Epidermal melanocyte (primary cell): ENCODE measurements around the gene HRH1.
"Not testable (repeated sequence)": the region's sequence is repeated elsewhere in the genome, so short reads cannot be mapped to it uniquely, and the experiment has no call there.

Experiments used
- DNase-seq: peaks from one replicate; pipeline ENCODE4 v3.0.0; 2011; ENCODE audit warnings: low spot score; ENCODE audit not compliant: insufficient read length

Gene HRH1

DNA sequence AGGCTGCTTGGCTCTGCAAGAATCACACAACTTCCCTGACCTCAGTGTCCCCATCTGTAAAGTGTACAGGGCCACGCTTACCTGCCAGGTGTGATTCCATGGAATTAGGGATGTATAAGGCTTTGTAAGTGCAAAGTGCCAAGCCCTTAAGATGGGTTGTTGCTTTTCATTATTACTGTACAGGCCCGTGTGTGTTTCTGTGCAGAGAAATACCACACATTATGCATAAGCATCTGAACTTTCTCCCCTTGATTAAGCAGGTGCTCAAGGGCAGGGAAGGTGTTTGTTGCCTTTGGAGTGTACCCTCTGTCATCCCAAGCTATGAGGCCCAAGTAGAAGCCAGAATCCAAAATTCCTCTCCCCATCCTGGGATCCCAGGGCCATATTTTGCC, 13.6 kb upstream of the HRH1 start:
- no peak for DNase-seq

DNA sequence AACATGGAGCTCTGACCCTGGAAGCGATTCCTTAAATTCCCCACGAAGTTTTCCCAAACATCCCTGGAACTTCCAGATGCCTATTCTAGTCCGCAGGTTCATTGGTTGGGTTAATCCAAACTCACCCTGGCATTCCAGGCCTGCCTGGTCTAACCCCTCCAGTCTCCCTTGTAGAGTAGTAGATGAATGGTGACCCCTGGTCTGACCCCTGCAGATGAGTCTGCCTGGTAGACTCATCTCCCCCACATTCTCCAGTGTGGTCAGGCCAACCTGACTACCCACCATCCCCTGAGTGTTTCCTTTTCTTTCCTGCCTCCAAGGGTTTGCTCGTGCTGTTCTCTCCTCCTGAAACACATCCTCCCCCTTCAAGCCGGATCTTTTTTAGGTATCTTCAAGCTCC, 10.8 kb upstream of the HRH1 start:
- DNase-seq = no peak

GRCh38 chr3:11144996-11145395, 9.3 kb upstream of the HRH1 start:
- no peak for DNase-seq

- no peak for DNase-seq
Measured at GRCh38 chr3:11145888-11146287, 8.4 kb upstream of the HRH1 start.

GRCh38 chr3:11146773-11147660, 7.3 kb upstream of the HRH1 start:
- no peak for DNase-seq

DNA sequence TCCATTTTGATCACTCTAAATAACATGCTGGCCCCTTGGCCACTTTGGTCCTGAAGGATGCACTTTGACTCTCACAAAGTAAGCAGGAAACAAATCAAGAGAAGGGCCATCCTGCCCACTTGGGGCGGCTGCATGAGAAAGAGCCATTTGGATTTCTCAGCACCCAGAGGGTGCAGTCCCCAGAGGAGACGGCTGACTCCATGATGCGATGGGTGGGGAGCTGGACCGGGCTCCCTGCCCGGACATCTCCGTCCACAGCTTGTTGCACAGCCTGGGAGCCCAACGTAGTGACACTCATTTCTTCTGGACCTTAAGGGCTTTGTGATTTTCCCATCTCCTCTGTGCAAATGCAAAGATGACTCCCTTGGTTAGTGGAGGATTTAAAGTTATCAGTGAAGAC, 4.0 kb upstream of the HRH1 start:
- no peak for DNase-seq

- no peak for DNase-seq
Measured at GRCh38 chr3:11152301-11152700, 2.0 kb upstream of the HRH1 start.

GRCh38 chr3:11154953-11155325, 646 bp downstream of the HRH1 start:
- DNase-seq = no peak

GRCh38 chr3:11155341-11156025, 1.2 kb downstream of the HRH1 start:
- no peak for DNase-seq

DNA sequence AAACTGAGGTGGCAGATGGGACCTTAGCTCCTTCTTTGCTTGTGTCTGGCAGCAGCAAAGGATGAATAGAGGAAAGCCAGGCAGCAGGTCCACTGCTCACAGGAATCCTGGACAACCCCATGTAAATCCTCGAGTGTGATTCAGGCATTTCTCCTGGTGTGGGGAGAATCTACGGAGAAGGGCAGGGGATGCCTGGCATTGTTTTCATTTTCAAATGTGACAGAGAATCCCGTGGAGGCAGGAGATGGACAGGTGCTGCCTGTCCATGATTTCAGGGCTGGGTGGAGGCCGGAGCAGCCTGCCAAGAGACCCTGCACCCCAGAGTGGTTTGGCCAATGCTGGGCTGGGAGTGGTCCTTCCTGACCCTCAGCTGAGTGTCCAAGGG, 1.7 kb downstream of the HRH1 start:
- no peak for DNase-seq

- no peak for DNase-seq
Measured at GRCh38 chr3:11157421-11157820, 3.1 kb downstream of the HRH1 start.

DNA sequence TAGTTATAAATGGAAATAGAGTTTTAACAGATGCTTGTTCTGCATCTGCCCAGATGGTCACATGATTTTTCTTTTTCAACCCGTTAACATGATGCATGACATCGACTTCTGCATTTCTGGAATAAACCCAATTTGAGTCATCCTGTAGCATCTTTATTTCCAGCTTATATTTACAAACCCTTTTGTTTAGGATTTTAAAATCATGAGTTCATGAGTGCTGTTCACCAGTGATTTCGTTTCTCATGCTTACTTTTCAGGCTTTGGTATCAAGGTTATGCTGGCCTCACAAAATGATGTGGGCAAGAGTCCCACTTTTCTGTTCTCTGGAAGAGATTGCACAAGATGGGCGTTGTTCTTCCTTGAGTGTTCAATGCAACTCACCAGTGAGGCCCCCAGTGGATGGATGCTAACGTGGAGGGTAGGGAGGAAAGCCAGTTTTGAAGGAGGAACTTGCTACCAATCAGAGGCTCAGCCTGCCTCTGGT, 5.2 kb downstream of the HRH1 start:
- DNase-seq = no peak

GRCh38 chr3:11161666-11162065, 7.4 kb downstream of the HRH1 start:
- no peak for DNase-seq

GRCh38 chr3:11162401-11163345, 8.4 kb downstream of the HRH1 start:
- no peak for DNase-seq

DNA sequence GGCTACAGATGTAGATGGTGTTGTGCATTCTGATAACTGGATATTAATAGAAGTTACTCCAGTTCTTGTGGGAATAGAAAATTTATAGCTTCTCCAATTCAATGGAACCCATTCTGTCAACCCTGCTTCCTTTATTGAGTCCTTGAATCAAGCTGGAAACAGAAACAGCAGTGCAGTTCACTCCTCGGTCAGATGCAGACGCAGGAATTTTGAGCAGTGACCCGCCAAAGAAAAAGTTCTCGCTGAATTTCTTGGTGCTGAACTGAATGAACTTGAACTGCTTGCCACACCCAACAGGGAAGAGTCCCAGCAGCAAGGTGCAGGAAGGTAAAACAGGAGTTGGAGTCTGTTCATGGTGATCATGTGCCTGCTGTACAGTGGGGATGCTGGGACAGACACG, 10.3 kb downstream of the HRH1 start:
- no peak for DNase-seq

DNA sequence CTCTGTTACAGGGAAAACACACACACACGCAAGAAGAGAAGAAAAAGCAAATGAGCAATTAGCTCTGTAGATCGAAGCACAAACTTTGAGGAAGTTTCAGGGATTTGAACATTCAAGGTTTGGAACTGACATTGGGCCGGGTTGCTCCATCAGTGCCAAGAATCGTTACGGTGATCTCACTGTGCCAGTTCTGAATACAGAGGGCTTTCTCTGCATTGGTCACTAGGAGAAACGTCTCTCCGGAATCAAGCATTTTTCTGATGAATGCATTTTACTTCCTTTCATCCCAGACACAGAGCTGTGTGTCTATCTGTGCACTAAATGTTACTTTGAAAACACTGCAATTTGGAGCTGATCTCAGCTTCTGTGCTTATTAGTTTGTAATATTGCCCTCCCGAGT, 11.2 kb downstream of the HRH1 start:
- no peak for DNase-seq

GRCh38 chr3:11166807-11167400, 12.6 kb downstream of the HRH1 start:
- not testable (repeated sequence) for DNase-seq

DNA sequence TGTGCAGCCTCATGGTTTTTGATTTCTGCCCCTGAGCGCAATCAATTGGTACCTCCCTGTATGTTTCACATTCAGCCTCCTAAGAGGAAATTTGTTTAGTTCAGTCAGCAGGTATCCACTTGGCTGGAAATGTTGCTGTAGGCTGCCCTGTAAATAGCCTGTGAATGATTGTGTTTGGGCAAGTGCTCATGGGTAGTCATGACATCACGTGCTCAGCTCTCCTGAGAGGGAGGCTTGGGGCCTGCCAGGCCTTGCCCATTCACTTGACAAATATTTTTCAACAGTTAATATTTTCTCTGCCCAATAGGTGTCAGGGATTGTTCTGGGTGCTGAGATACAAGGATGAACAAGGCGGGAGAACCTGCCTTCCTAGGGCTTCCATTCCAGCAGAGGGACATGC, 13.3 kb downstream of the HRH1 start:
- DNase-seq = no peak

- no peak for DNase-seq
Measured at GRCh38 chr3:11168406-11168805, 14.1 kb downstream of the HRH1 start.

DNA sequence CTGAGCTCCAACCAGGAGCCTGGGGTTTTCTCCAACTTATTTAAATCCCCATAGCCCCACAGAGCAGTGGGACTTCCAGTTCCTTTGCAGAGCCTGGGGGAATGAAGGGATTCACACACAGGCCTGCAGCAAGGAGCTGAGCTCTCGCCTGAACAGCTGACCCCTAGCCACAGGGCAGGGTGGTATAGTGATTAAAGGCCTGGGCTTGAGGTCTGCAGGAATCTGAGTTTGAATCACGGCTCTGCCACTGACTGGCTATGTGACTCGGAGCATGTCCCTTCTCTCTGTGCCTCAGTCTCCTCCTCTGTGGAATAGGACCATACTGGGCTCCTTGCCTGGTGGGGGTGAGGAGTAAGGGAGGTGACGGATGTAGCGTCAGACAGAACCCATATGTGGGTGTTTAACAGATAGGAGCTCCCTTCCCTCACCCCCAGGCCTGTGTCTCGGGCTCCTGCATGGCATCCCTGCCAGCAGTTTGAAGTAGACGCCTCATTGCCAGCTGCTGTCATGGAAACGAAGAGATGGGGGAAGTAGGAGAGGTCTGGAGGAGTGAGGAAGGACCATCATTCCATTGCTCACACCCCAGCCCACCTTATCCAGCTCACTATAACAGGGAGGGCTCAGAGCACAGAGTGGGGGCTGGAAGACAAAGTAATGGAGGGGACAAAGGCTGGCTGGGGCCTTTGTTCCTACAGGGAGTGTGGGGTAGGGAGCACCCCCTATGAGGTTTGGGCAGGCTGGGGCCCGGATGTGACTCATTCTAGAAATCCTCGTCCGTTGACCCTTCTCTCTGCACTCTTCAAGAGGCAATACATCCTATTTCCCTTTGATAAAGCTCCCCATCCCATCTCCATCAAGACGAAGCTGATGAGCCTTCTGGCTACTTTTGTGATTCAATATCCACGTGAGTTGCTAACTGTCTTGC, 14.8 kb downstream of the HRH1 start:
- DNase-seq = no peak
